Brain microvascular endothelial cell (primary cell): Measurements from ENCODE around the gene NINJ2.
A peak's percentile ranks its signal among the peaks of the same experiment; 100 is the strongest.

Experiments
- DNase-seq: peaks from one replicate; pipeline ENCODE4 v3.0.0-alpha.2; 2020
- H3K27ac ChIP-seq: fragments of 250-450 bp; sonication (Bioruptor Pico); 2 replicates; pipeline ENCODE4 v1.5.1; 2020; ENCODE audit warnings: mild to moderate bottlenecking, moderate library complexity
- H3K27me3 ChIP-seq: fragments of 250-450 bp; sonication (Bioruptor Pico); replicated peaks from 2 replicates; pipeline ENCODE4 v1.5.1; 2020; ENCODE audit warnings: mild to moderate bottlenecking
- H3K36me3 ChIP-seq: fragments of 250-450 bp; sonication (Bioruptor Pico); replicated peaks from 2 replicates; pipeline ENCODE4 v1.5.1; 2020; ENCODE audit warnings: mild to moderate bottlenecking
- H3K4me3 ChIP-seq: 2 replicates; pipeline ENCODE4 v1.5.1; 2011; ENCODE audit warnings: low read depth, mild to moderate bottlenecking, control low read depth, low read length, moderate library complexity
- CTCF ChIP-seq: IDR thresholded peaks from 2 replicates; pipeline ENCODE4 v1.5.1; 2011; ENCODE audit warnings: low read depth, mild to moderate bottlenecking, moderate library complexity, low read length, control low read depth, inconsistent platforms; ENCODE audit errors: missing control alignments
- in situ Hi-C: cut with HindIII; loops from 2 replicates; pipeline ENCODE4 v1.10.0; 2017; ENCODE audit warnings: low sequenced_read_pairs, low pct_ligation_motif_present

Gene NINJ2

GRCh38 chr12:666766-667308, 3.6 kb upstream of the NINJ2 start:
- TF ChIP-seq CTCF, result no peak
- Histone ChIP-seq H3K36me3 (no peaks in the 10 kb centered on the region), H3K27ac (no peak overlapping the region), H3K27me3 (no peaks in the 10 kb centered on the region), H3K4me3 (no peak overlapping the region)
- in situ Hi-C loops, result no loop called here
- DNase-seq, result no peak

GRCh38 chr12:666066-666465, 2.8 kb upstream of the NINJ2 start:
- no peak for TF ChIP-seq CTCF
- in situ Hi-C loops, result no loop called here
- no peak for DNase-seq
- Histone ChIP-seq H3K27me3 (no peaks in the 10 kb centered on the region), H3K4me3 (no peak overlapping the region), H3K36me3 (no peaks in the 10 kb centered on the region), H3K27ac (no peak overlapping the region)

GRCh38 chr12:664779-665092, 1.5 kb upstream of the NINJ2 start:
- in situ Hi-C loops, result no loop called here
- Histone ChIP-seq H3K27me3 (no peaks in the 10 kb centered on the region), H3K27ac (no peak overlapping the region), H3K36me3 (no peaks in the 10 kb centered on the region), H3K4me3 (no peak overlapping the region)
- no peak for DNase-seq
- TF ChIP-seq CTCF, result no peak

- Histone ChIP-seq H3K27me3 (no peaks in the 10 kb centered on the region), H3K36me3 (no peaks in the 10 kb centered on the region), H3K27ac (no peak overlapping the region), H3K4me3 (no peak overlapping the region)
- no peak for DNase-seq
- in situ Hi-C loops, result no loop called here
- no peak for TF ChIP-seq CTCF
Measured at GRCh38 chr12:664075-664778, 982 bp upstream of the NINJ2 start.

GRCh38 chr12:662566-663292, 516 bp downstream of the NINJ2 start:
- no peaks in the 10 kb centered on the region for H3K27me3 ChIP-seq
- TF ChIP-seq CTCF, result no peak
- in situ Hi-C loops, result no loop called here
- no peaks in the 10 kb centered on the region for H3K36me3 ChIP-seq
- no peak overlapping the region for H3K27ac ChIP-seq
- no peak for DNase-seq
- H3K4me3 ChIP-seq, result peak overlapping the region; percentile 26
